DOHH2 (cell line): ENCODE results near the gene GPR180.

Source experiments
- H3F3A ChIP-seq: fragments of 200-600 bp; sonication (generic), shearing (Covaris generic); 2 replicates; pipeline ENCODE4 v1.6.0; 2016; ENCODE audit warnings: antibody characterized with exemption, mild to moderate bottlenecking; ENCODE audit not compliant: control insufficient read depth, insufficient read depth
- H3K27ac ChIP-seq: fragments of 200-600 bp; sonication (generic); 2 replicates; pipeline ENCODE4 v1.5.1; 2014; ENCODE audit warnings: low read depth, mild to moderate bottlenecking, low read length, moderate library complexity
- H3K27me3 ChIP-seq: fragments of 200-600 bp; sonication (generic); 2 replicates; pipeline ENCODE4 v1.6.1; 2014; ENCODE audit warnings: mild to moderate bottlenecking, low read length, mixed read lengths; ENCODE audit not compliant: control insufficient read depth
- H3K36me3 ChIP-seq: fragments of 200-600 bp; sonication (generic); 2 replicates; pipeline ENCODE4 v1.6.1; 2014; ENCODE audit warnings: mild to moderate bottlenecking, low read length, moderate library complexity, mixed read lengths; ENCODE audit not compliant: control insufficient read depth
- H3K4me1 ChIP-seq: fragments of 200-600 bp; sonication (generic); 2 replicates; pipeline ENCODE4 v1.6.1; 2014; ENCODE audit warnings: mild to moderate bottlenecking, low read length, mixed read lengths; ENCODE audit not compliant: control insufficient read depth
- H3K4me2 ChIP-seq: fragments of 200-600 bp; sonication (generic); 2 replicates; pipeline ENCODE4 v1.6.0; 2014; ENCODE audit warnings: mild to moderate bottlenecking, low read length, moderate library complexity
- H3K4me3 ChIP-seq: fragments of 200-600 bp; sonication (generic); 2 replicates; pipeline ENCODE4 v1.5.1; 2014; ENCODE audit warnings: mild to moderate bottlenecking, low read length, mixed read lengths
- H3K79me2 ChIP-seq: fragments of 200-600 bp; sonication (generic); 2 replicates; pipeline ENCODE4 v1.6.1; 2014; ENCODE audit warnings: mild to moderate bottlenecking, low read length, mixed read lengths; ENCODE audit not compliant: control insufficient read depth
- H3K9me2 ChIP-seq: fragments of 200-600 bp; sonication (generic); replicated peaks from 2 replicates; pipeline ENCODE4 v1.6.1; 2014; ENCODE audit warnings: mild to moderate bottlenecking, low read length, mixed read lengths; ENCODE audit not compliant: control insufficient read depth
- H3K9me3 ChIP-seq: fragments of 200-600 bp; sonication (generic); 2 replicates; pipeline ENCODE4 v1.6.1; 2014; ENCODE audit warnings: antibody characterized with exemption, low read length, mixed read lengths; ENCODE audit not compliant: control insufficient read depth, insufficient read depth
- H4K20me1 ChIP-seq: fragments of 200-600 bp; sonication (generic); 2 replicates; pipeline ENCODE4 v1.6.0; 2014; ENCODE audit warnings: low read depth, mild to moderate bottlenecking, antibody characterized with exemption, low read length, moderate library complexity; ENCODE audit not compliant: control insufficient read depth, insufficient read depth
- CTCF ChIP-seq: fragments of 200-600 bp; sonication (generic); IDR thresholded peaks from one replicate; pipeline ENCODE4 v1.5.1; 2014; ENCODE audit warnings: antibody characterized with exemption, mild to moderate bottlenecking, low read depth, low read length; ENCODE audit not compliant: poor library complexity, severe bottlenecking
- EZH2phosphoT487 ChIP-seq: fragments of 200-600 bp; sonication (generic); IDR thresholded peaks from 2 replicates; pipeline ENCODE4 v1.6.1; 2017; ENCODE audit warnings: borderline replicate concordance, mild to moderate bottlenecking, antibody characterized with exemption, low read length, moderate library complexity, mixed read lengths

The GPR180 gene

GRCh38 chr13:94607939-94608338 is 6.3 kb downstream of the GPR180 start:
- H3K4me1 ChIP-seq = peaks cover 4% of the 10 kb centered on the region
- H3K4me3 ChIP-seq = no peak overlapping the region
- no peaks in the 10 kb centered on the region for H3K27me3 ChIP-seq
- H3K9me3 ChIP-seq = no peaks in the 10 kb centered on the region
- peaks cover 66% of the 10 kb centered on the region for H3K36me3 ChIP-seq
- H3F3A ChIP-seq = no peaks in the 10 kb centered on the region
- H3K79me2 ChIP-seq = peaks cover 8% of the 10 kb centered on the region
- no peak overlapping the region for H3K27ac ChIP-seq
- no peak overlapping the region for H3K4me2 ChIP-seq
- H3K9me2 ChIP-seq = no peaks in the 10 kb centered on the region
- TF ChIP-seq EZH2phosphoT487 = no peak
- no peak for TF ChIP-seq CTCF
- H4K20me1 ChIP-seq = 0 out of 2 replicates have a peak, but pooled peaks cover 5% of the 10 kb centered on the region

GRCh38 chr13:94608586-94608985 is 6.9 kb downstream of the GPR180 start:
- Histone ChIP-seq H3K36me3 (peaks cover 68% of the 10 kb centered on the region), H3F3A (no peaks in the 10 kb centered on the region), H3K27me3 (no peaks in the 10 kb centered on the region), H3K9me2 (no peaks in the 10 kb centered on the region), H3K4me3 (no peak overlapping the region), H3K27ac (no peak overlapping the region), H3K4me1 (no peaks in the 10 kb centered on the region), H3K4me2 (no peak overlapping the region), H3K79me2 (peaks cover 4% of the 10 kb centered on the region), H3K9me3 (no peaks in the 10 kb centered on the region), H4K20me1 (0 out of 2 replicates have a peak, but pooled peaks cover 5% of the 10 kb centered on the region)
- TF ChIP-seq CTCF = no peak
- TF ChIP-seq EZH2phosphoT487 = no peak

- Histone ChIP-seq H3K9me3 (no peaks in the 10 kb centered on the region), H3K9me2 (no peaks in the 10 kb centered on the region), H3K4me1 (no peaks in the 10 kb centered on the region), H3K4me2 (no peak overlapping the region), H3K27me3 (no peaks in the 10 kb centered on the region), H3K27ac (no peak overlapping the region), H3K79me2 (no peaks in the 10 kb centered on the region), H3K4me3 (no peak overlapping the region), H3K36me3 (peaks cover 69% of the 10 kb centered on the region), H3F3A (no peaks in the 10 kb centered on the region), H4K20me1 (0 out of 2 replicates have a peak, but pooled peaks cover 5% of the 10 kb centered on the region)
- TF ChIP-seq EZH2phosphoT487 (no peak), CTCF (no peak)
Observed at GRCh38 chr13:94609196-94609595, 7.5 kb downstream of the GPR180 start.
